ENCODE data around the gene ZBBX. TPM values are rescaled to one million over a fixed set of nuclear protein-coding genes. Genes with fewer than 3 reads are reported as not detected.

Gene ZBBX
- total and polyA plus RNA-seq, 9 of the 15 experiments (the other 6 are each of a cell fraction or from before 2014, with no cell fraction given): not detected

DNA sequence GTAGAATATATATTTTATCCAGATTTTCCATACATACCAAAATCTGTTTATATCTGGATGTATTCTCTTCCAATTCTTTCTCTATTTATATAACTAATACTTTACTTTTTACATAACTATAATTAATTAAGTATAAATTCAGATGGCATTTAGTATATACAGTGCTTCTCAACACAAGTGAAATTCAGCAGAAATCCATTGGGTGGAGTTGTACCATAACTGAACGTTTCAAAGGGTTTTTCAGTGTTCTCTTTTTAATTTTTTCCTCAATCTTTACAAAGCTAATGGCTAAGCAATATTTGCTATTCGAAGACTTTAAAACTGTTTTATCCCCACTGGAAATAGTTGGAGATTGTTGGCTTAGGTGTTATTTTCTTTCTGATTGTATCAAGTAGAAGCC is 13.9 kb upstream of the ZBBX start:
- no peaks in the 10 kb centered on the region for H3K4me1 ChIP-seq (replicated peaks in 1 of 2; ENCODE audit: control insufficient read depth in 2 of 2, insufficient read depth in 2 of 2, low read length in 2 of 2)
- TF ChIP-seq RAD51 (IDR thresholded peaks at IDR 0.05; ENCODE audit: borderline replicate concordance, low read depth) (no peak), MYBL2 (IDR thresholded peaks at IDR 0.05; ENCODE audit: low read depth) (no peak), MYBL2 (CRISPR knock-in tag; IDR thresholded peaks at IDR 0.05; ENCODE audit: borderline replicate concordance) (no peak), NFYB (IDR thresholded peaks at IDR 0.05; ENCODE audit: extremely low read depth, insufficient read length) (no peak), KLF1 (tag; IDR thresholded peaks at IDR 0.05) (no peak), MYC (IDR thresholded peaks at IDR 0.05; ENCODE audit: low read depth, low read length) (no peak), MYC (CRISPR knock-in tag; IDR thresholded peaks at IDR 0.05; ENCODE audit: borderline replicate concordance, low read depth) (no peak), ZFP36 (IDR thresholded peaks at IDR 0.05; ENCODE audit: low read depth, low read length, partially characterized antibody) (no peak), PTBP1 (IDR thresholded peaks at IDR 0.05; ENCODE audit: low read depth, low read length) (no peak), KDM1A (IDR thresholded peaks at IDR 0.05) (no peak), E2F3 (CRISPR knock-in tag; IDR thresholded peaks at IDR 0.05) (no peak)
- no peaks in the 10 kb centered on the region for H3K27me3 ChIP-seq (ENCODE audit: control insufficient read depth in 2 of 2, insufficient read depth in 2 of 2, low read length in 2 of 2)
- intact Hi-C loops (cut with micrococcal nuclease): no loop called here
- no peaks in the 10 kb centered on the region for H4K20me1 ChIP-seq (replicated peaks; ENCODE audit: control insufficient read depth, insufficient read depth, low read length)
- ATAC-seq (no peak), DNase-seq (ENCODE audit: extremely low read depth in 1 of 4, low spot score in 3 of 4) (no peak), FAIRE-seq (no peak)
- no peaks in the 10 kb centered on the region for H3K79me2 ChIP-seq (ENCODE audit: control insufficient read depth, insufficient read depth, low read length)
- BruUV-seq (replicated peaks): no TSS peak
- in situ Hi-C loops (cut with MboI): no loop called here
- H3K36me3 ChIP-seq (ENCODE audit: control insufficient read depth, insufficient read depth, low read length): no peaks in the 10 kb centered on the region
- H3K9me1 ChIP-seq (ENCODE audit: control insufficient read depth, insufficient read depth, low read length): no peaks in the 10 kb centered on the region
- no peak overlapping the region for H3K4me2 ChIP-seq (ENCODE audit: insufficient read depth, low read length)
- ChIA-PET CTCF (ENCODE audit: low intra/inter-chr PET ratio) (no interaction called here), POLR2A (no interaction called here)
- no peak overlapping the region for H3K9ac ChIP-seq (ENCODE audit: insufficient read depth in 1 of 2, low read depth in 2 of 2, low read length in 2 of 2)
- WGBS (ENCODE audit: insufficient coverage, low coverage, missing lambda C conversion rate): 0% methylated on average over 2 of the region's 2 CpGs
- no peak overlapping the region for H3K27ac ChIP-seq (ENCODE audit: extremely low read depth, low read depth, low read length)
- no peaks in the 10 kb centered on the region for H3K9me3 ChIP-seq (replicated peaks; ENCODE audit: control insufficient read depth, insufficient read depth, low read depth, low read length)
- no peak overlapping the region for H2AFZ ChIP-seq (ENCODE audit: low read depth, low read length)
- H3K4me3 ChIP-seq: no peak overlapping the region
